HL-60 (cell line): ENCODE measurements around the gene PPP1R1A.

Experiments used
- POLR2AphosphoS5 ChIP-seq: IDR thresholded peaks from 2 replicates; pipeline ENCODE4 v1.6.1; 2012; ENCODE audit warnings: low read depth
- REST ChIP-seq: IDR thresholded peaks from 2 replicates; pipeline ENCODE4 v1.6.1; 2012; ENCODE audit warnings: low read depth; ENCODE audit not compliant: insufficient replicate concordance
- TF ChIP-seq, protein P1 (sequence below): IDR thresholded peaks from one replicate; pipeline ENCODE4 v1.5.1; 2011; ENCODE audit warnings: low read length, control low read depth, inconsistent platforms; ENCODE audit not compliant: insufficient read depth

GRCh38 chr12:54612225-54612750, 23.8 kb upstream of the PPP1R1A start:
- TF ChIP-seq, protein P1, sequence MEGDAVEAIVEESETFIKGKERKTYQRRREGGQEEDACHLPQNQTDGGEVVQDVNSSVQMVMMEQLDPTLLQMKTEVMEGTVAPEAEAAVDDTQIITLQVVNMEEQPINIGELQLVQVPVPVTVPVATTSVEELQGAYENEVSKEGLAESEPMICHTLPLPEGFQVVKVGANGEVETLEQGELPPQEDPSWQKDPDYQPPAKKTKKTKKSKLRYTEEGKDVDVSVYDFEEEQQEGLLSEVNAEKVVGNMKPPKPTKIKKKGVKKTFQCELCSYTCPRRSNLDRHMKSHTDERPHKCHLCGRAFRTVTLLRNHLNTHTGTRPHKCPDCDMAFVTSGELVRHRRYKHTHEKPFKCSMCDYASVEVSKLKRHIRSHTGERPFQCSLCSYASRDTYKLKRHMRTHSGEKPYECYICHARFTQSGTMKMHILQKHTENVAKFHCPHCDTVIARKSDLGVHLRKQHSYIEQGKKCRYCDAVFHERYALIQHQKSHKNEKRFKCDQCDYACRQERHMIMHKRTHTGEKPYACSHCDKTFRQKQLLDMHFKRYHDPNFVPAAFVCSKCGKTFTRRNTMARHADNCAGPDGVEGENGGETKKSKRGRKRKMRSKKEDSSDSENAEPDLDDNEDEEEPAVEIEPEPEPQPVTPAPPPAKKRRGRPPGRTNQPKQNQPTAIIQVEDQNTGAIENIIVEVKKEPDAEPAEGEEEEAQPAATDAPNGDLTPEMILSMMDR, result no peak
- TF ChIP-seq POLR2AphosphoS5 (no peak), REST (no peak)
